ENCODE results near the gene ADCYAP1.

ADCYAP1 gene

DNA sequence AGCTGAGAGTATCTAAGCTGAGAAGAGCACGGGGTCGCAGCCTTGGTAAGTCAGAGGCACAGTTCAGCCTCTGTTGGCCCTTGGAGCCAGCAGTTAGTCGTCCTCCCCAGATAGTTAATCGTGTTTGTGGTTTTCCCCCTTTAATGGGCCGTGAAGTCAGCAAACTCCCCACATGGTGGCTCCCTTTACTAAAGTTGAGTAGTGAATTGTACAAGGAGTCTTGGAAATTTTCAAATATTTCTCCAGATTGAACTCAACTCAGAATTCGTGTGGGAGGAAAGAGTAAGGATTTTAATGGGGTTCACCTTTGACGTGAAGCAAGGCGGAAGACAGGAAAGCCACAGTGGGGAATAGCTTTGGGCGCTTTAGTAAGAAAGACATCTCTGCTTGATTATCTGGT, 2.4 kb upstream of the ADCYAP1 start:
- in situ Hi-C loops (cut with HindIII; ENCODE audit: low pct_ligation_motif_present, low sequenced_read_pairs) = no loop called here
- Histone ChIP-seq H3K36me3 (replicated peaks) (no peaks in the 10 kb centered on the region), H3K27me3 (replicated peaks) (peaks cover 40% of the 10 kb centered on the region), H3K4me3 (ENCODE audit: low read depth, low read length) (no peak overlapping the region), H3K27ac (no peak overlapping the region)
- peak; percentile 4 for TF ChIP-seq CTCF (IDR thresholded peaks at IDR 0.05; ENCODE audit: low read depth, low read length, missing control alignments)
- no peak for DNase-seq

DNA sequence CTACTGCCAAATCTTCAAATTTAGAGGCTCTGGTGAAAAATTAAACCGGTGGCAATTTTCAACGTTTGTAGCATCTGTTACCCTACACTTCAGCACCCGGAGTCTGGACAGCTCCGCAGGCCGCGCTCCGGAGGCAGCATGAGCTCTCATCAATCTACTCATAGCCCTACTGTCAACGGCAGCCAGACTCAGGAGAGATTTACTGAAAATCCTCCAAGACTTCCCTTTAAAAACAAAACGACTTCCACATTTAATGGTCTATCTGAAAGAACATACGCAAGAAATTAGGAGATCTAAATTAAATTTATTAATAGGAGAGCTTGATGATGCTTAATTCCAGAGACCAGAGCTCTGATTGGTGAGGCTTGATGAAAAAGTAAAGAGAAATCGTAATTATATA, 970 bp upstream of the ADCYAP1 start:
- Histone ChIP-seq H3K4me3 (ENCODE audit: low read depth, low read length) (no peak overlapping the region), H3K27ac (no peak overlapping the region), H3K27me3 (replicated peaks) (peaks cover 53% of the 10 kb centered on the region), H3K36me3 (replicated peaks) (no peaks in the 10 kb centered on the region)
- TF ChIP-seq CTCF (IDR thresholded peaks at IDR 0.05; ENCODE audit: low read depth, low read length, missing control alignments) = no peak
- in situ Hi-C loops (cut with HindIII; ENCODE audit: low pct_ligation_motif_present, low sequenced_read_pairs) = no loop called here
- DNase-seq = peak; percentile 51

GRCh38 chr18:905307-905947, 756 bp downstream of the ADCYAP1 start:
- no peak for TF ChIP-seq CTCF (IDR thresholded peaks at IDR 0.05; ENCODE audit: low read depth, low read length, missing control alignments)
- no peak overlapping the region for H3K27ac ChIP-seq
- DNase-seq = no peak
- H3K4me3 ChIP-seq (ENCODE audit: low read depth, low read length) = no peak overlapping the region
- peaks cover 67% of the 10 kb centered on the region for H3K27me3 ChIP-seq (replicated peaks)
- in situ Hi-C loops (cut with HindIII; ENCODE audit: low pct_ligation_motif_present, low sequenced_read_pairs) = no loop called here
- H3K36me3 ChIP-seq (replicated peaks) = no peaks in the 10 kb centered on the region

DNA sequence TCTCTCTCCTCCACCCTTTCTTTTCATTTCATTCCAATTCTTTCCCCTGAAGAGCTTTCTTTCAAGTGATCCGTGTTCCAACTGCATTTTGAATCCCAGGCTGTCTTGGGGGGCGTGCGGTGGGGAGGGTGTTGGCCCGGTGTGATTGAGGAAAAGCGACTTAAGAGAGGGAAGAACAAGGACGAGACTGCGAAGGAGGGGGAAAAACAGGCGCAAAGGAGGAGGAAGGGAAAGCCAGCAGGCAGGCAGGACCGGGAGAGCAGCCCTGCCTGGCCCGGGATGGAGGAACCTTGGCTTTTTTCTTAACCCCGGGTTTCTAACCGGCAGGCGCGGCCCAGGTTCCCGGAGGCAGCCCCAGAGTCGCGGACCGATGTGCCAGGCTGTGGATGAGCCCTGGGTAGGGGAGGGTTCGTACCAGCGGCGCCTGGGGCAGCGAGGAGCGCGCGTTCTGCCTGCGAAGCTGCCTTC, 1.3 kb downstream of the ADCYAP1 start:
- no peak for DNase-seq
- in situ Hi-C loops (cut with HindIII; ENCODE audit: low pct_ligation_motif_present, low sequenced_read_pairs) = no loop called here
- TF ChIP-seq CTCF (IDR thresholded peaks at IDR 0.05; ENCODE audit: low read depth, low read length, missing control alignments) = no peak
- Histone ChIP-seq H3K27me3 (replicated peaks) (peaks cover 71% of the 10 kb centered on the region), H3K36me3 (replicated peaks) (no peaks in the 10 kb centered on the region), H3K27ac (no peak overlapping the region), H3K4me3 (ENCODE audit: low read depth, low read length) (no peak overlapping the region)

DNA sequence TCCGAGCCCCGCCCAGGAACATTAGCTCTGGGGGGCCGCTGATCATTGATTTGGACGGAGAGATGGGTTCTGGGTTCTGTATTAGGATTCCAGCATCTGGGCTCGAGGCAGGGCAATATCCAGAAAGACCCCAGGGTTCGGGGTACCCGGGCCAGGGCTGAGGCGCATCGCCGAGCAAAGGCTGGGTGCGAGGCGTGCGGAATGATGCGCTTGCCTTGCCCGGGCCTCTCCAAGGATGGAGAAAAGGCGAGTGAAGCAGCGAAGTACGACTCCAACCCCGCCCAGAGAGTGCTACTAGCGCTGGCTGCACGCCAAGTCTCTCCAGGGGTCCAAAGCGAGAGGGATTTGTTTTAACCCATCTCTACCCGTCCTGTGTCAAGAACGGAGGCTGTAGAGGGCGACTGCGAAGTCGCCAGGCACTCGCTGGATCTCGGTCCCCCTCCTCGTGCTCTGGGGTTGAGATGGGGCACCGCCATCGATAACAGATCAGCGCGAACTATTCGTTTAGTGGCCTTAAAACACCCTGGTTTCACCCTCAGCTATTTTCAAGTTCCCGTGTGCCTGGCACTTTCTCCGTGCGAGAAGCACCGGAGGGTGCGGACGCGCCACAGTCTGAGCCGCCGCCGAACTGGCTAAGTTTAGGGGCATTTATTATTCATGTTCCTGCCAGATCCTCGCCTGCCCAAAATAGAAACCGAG, 1.9 kb downstream of the ADCYAP1 start:
- no peak overlapping the region for H3K4me3 ChIP-seq (ENCODE audit: low read depth, low read length)
- in situ Hi-C loops (cut with HindIII; ENCODE audit: low pct_ligation_motif_present, low sequenced_read_pairs) = no loop called here
- H3K36me3 ChIP-seq (replicated peaks) = no peaks in the 10 kb centered on the region
- TF ChIP-seq CTCF (IDR thresholded peaks at IDR 0.05; ENCODE audit: low read depth, low read length, missing control alignments) = no peak
- no peak for DNase-seq
- H3K27ac ChIP-seq = no peak overlapping the region
- H3K27me3 ChIP-seq (replicated peaks) = peaks cover 73% of the 10 kb centered on the region

Measured in brain microvascular endothelial cell (primary cell).